ENCODE results near the gene OR9G4.

OR9G4 gene

DNA sequence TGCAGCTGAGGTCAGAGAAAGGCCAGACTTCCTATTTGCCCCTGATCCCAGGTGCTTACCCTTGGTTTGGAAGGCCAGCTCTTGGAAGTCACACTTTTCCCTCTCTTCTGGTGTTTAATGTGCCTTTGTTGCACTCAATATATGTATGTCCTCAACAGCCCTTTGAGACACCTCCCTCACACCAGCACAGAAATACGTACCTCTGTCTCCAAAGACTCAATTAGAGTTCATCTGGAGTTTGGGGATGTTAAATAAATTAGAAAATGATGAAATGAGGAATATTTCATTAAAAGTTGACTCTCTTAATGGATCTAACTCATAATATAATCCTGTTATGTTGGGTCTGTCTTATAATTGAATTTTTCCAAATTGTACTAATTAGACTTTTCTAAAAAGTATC is at the start of gene OR9G4:
OR9G4 (minus strand) TSS at position 101 of the 400 bp plus-strand sequence. CDS start 4,931 bp downstream, outside the sequence.
- H3K9me3 Mint-ChIP-seq = peaks cover 7% of the 10 kb centered on the region
- H3K36me3 Mint-ChIP-seq = no peaks in the 10 kb centered on the region
- no peaks in the 10 kb centered on the region for H3K27me3 Mint-ChIP-seq
- H3K4me1 Mint-ChIP-seq = no peaks in the 10 kb centered on the region
- H3K4me3 Mint-ChIP-seq = no peak within 1 kb of the TSS
- H3K27ac Mint-ChIP-seq = no peak within 1 kb of the TSS

DNA sequence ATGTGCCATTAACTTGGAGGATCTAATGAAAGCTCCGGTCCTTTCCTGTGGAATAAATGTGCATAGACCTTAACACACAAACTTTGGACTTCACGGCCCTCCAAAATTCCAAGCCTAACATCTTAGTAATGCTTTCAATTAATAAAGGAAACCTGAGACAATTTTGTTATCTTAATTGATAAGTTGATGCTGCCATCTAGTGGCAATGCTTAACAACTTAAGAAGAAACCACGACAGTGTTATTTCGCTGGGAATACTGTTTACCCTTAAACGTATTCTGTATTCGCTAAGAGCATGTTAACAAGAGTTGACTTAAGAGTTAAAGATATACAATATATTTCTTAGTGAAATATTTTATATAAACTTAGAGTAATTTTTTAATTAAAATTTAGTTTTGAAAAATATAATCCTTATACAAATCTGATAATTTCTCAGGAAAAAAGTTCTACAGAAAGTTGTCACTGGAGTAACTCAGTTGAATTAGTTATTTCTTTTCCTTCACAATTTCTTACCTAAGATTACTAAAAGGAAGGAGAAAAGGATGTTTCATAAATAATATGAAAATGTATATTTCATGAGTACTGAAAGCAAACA is 35.0 kb upstream of the OR9G4 start:
- Mint-ChIP-seq H3K9me3 (no peaks in the 10 kb centered on the region), H3K4me1 (no peaks in the 10 kb centered on the region), H3K36me3 (no peaks in the 10 kb centered on the region), H3K27me3 (no peaks in the 10 kb centered on the region), H3K27ac (no peak overlapping the region), H3K4me3 (no peak overlapping the region)

DNA sequence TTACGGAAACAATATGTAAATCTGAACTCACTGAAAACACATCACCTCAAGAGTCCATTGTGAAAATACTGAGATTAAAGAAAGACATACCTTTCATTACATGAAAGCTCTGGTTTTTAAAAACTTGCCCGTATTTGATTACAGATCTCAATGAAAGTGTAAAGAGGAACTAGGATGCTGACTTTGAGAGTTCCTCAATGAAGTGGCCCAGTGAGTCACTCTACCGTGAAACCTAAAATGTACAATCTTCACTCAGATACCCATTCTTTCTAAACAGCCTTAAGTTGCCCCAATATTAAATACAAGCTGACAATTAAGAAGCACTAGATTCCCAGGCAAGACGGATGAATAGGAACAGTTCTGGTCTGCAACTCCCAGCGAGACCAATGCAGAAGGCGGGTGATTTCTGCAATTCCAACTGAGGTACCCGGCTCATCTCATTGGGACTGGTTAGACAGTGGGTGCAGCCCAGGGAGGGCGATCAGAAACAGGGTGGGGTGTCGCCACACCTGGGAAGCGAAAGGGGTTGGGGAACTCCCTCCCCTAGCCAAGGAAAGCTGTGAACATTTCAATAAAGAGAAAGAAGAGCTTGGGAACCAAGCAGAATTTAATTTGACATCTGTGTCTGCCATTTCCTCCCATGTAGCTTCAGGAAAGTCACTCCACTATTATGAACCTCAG is 33.8 kb upstream of the OR9G4 start:
- Mint-ChIP-seq H3K27me3 (no peaks in the 10 kb centered on the region), H3K27ac (no peak overlapping the region), H3K9me3 (no peaks in the 10 kb centered on the region), H3K36me3 (no peaks in the 10 kb centered on the region), H3K4me1 (no peaks in the 10 kb centered on the region), H3K4me3 (no peak overlapping the region)

DNA sequence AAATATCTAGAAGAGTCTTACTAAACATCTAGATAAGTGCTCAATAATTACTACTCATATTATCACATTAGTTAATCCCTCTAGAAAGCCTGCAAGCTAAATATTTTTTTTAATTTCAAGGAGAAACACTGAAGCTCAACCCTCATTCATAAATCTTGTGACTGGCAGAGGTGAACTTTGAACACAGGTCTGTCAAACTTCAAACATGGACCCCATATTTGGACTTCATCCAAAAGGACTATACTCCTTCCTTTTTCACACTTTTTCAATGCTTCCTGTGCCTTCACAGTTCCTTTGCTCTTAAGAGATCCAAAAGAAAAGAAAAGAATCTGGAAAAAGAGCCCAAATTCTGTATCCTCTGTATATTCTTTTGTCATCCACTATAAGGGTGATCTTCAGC is 28.3 kb upstream of the OR9G4 start:
- Mint-ChIP-seq H3K27ac (no peak overlapping the region), H3K27me3 (peaks cover 1% of the 10 kb centered on the region), H3K9me3 (no peaks in the 10 kb centered on the region), H3K36me3 (no peaks in the 10 kb centered on the region), H3K4me3 (no peak overlapping the region), H3K4me1 (no peaks in the 10 kb centered on the region)

DNA sequence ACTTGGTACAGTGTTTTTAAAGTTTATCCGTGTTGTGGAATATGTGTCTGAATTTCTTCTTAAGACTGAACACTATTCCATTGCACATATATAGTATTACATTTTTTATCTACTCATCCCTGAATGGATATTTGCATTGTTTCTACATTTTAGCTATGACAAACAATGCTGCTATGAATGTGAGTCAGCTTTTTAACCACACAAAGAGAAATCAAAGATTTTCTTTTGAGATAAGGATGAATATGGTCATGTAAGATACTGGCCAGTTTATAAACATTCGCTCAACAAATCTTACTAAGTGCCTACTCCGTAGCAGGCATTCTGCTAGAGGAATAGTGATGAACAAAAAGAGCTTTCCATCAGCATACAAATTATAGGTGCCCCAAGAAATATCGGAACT is 16.5 kb upstream of the OR9G4 start:
- no peaks in the 10 kb centered on the region for H3K27me3 Mint-ChIP-seq
- H3K27ac Mint-ChIP-seq = no peak overlapping the region
- H3K36me3 Mint-ChIP-seq = no peaks in the 10 kb centered on the region
- H3K9me3 Mint-ChIP-seq = no peaks in the 10 kb centered on the region
- no peak overlapping the region for H3K4me3 Mint-ChIP-seq
- H3K4me1 Mint-ChIP-seq = no peaks in the 10 kb centered on the region

DNA sequence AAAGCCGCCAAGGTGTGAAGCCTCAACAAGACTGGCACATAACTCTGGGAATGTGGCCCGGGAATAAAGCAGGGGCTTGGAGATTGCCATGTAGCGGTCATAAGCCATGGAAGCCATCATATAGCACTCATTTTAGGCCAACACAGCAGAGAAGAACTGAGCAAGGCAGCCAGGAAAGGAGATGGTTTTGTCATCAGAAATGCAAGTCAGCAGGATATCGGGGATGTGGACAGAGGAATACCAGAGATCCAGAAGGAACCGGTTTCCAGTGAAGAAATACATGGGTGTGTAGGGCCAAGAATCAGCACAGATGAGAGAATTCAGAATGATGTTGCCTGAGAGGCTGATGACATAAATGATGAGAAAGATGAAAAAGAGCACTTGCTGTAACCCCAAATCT is 3.0 kb upstream of the OR9G4 start:
- Mint-ChIP-seq H3K27ac (no peak overlapping the region), H3K36me3 (no peaks in the 10 kb centered on the region), H3K4me1 (no peaks in the 10 kb centered on the region)

DNA sequence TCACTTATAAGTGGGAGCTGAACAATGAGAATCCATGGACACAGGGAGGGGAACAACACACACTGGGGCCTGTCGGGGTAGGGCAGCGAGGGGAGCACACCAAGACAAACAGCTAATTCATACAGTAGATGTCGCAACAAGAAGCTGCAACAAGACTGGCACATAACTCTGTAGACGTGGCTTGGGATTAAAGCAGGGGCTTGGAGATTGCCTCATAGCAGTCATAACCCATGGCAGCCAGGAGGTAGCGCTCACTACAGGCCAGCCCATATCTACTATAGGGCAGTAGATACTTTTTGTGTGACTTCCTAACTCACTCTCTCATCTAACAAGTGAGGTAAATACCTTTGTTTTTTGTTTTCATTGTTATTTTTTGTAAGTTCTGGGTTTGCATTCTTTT is 1.7 kb upstream of the OR9G4 start:
- Mint-ChIP-seq H3K27me3 (no peaks in the 10 kb centered on the region), H3K27ac (no peak overlapping the region), H3K9me3 (peaks cover 7% of the 10 kb centered on the region), H3K4me1 (no peaks in the 10 kb centered on the region), H3K36me3 (no peaks in the 10 kb centered on the region), H3K4me3 (no peak overlapping the region)

More for the DNA sequence above, 3.0 kb upstream of the OR9G4 start:
- H3K27me3 Mint-ChIP-seq = no peaks in the 10 kb centered on the region
- H3K4me3 Mint-ChIP-seq = no peak overlapping the region
- peaks cover 7% of the 10 kb centered on the region for H3K9me3 Mint-ChIP-seq

DNA sequence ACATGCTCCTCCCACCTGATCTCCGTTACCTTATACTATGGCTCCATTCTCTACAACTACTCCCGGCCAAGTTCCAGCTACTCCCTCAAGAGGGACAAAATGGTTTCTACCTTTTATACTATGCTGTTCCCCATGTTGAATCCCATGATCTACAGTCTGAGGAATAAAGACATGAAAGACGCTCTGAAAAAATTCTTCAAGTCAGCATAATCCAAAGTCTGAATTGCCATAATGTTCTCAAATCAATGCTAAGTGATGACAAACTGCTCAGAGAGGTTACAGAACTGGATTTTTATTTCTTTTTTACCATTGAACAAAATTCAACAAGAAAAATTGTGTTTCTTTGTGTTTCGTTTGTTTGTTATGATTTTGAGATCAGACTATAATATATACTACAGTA is 7.6 kb downstream of the OR9G4 start:
- Mint-ChIP-seq H3K27me3 (no peaks in the 10 kb centered on the region), H3K4me3 (no peak overlapping the region), H3K9me3 (no peaks in the 10 kb centered on the region), H3K4me1 (no peaks in the 10 kb centered on the region), H3K27ac (no peak overlapping the region), H3K36me3 (no peaks in the 10 kb centered on the region)

DNA sequence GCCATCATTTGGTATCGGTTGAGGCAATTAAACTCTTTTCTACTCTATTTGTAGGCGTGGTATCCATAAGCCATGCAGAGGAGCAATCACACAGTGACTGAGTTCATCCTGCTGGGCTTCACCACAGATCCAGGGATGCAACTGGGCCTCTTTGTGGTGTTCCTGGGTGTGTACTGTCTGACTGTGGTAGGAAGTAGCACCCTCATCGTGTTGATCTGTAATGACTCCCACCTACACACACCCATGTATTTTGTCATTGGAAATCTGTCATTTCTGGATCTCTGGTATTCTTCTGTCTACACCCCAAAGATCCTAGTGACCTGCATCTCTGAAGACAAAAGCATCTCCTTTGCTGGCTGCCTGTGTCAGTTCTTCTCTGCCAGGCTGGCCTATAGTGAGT is 8.4 kb downstream of the OR9G4 start:
- peaks cover 4% of the 10 kb centered on the region for H3K9me3 Mint-ChIP-seq
- H3K27ac Mint-ChIP-seq = no peak overlapping the region
- no peaks in the 10 kb centered on the region for H3K27me3 Mint-ChIP-seq
- no peak overlapping the region for H3K4me3 Mint-ChIP-seq
- no peaks in the 10 kb centered on the region for H3K4me1 Mint-ChIP-seq
- no peaks in the 10 kb centered on the region for H3K36me3 Mint-ChIP-seq

DNA sequence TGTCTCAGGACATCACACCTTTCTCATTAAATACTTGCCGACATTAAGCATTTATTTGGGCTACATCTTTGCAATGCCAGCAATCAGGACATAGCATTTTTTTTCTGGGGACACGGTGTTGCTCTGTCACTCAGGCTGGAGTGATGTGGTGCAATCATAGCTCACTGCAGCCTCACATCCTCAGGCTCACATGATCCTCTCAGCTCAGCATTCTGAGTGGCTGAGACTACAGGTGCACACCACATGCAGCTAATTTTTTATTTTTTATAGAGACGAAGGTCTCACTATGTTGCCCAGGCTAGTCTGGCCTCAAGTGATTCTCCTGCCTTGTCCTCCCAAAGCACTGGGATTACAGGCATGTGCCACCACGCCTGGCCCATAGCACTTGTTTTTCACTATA is 28.0 kb downstream of the OR9G4 start:
- no peaks in the 10 kb centered on the region for H3K27me3 Mint-ChIP-seq
- H3K9me3 Mint-ChIP-seq = peaks cover 9% of the 10 kb centered on the region
- no peaks in the 10 kb centered on the region for H3K36me3 Mint-ChIP-seq
- H3K4me1 Mint-ChIP-seq = no peaks in the 10 kb centered on the region
- H3K4me3 Mint-ChIP-seq = no peak overlapping the region
- H3K27ac Mint-ChIP-seq = no peak overlapping the region

DNA sequence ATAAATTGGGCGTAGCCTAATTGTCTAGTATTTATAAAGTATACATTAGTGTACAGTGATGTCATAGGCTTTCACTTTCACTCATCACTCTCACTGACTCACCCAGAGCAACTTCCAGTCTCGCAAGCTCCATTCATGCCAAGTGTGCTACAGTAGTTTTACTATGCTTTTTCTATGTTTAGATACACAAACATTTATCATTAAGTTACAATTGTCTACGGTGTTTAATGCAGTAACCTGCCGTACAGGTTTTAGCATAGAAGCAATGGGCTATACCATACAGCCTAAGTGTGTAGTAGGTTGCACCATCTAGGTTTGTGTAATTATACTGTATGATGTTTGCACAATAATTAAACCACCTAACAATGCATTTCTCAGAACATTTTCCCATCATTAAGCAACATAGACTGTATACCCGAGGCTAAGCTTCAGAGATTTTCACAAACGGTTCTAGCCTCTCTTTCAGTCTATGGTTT is 32.1 kb downstream of the OR9G4 start:
- H3K9me3 Mint-ChIP-seq = peaks cover 5% of the 10 kb centered on the region
- H3K27me3 Mint-ChIP-seq = no peaks in the 10 kb centered on the region
- H3K4me1 Mint-ChIP-seq = no peaks in the 10 kb centered on the region
- no peak overlapping the region for H3K4me3 Mint-ChIP-seq
- no peaks in the 10 kb centered on the region for H3K36me3 Mint-ChIP-seq
- H3K27ac Mint-ChIP-seq = no peak overlapping the region

DNA sequence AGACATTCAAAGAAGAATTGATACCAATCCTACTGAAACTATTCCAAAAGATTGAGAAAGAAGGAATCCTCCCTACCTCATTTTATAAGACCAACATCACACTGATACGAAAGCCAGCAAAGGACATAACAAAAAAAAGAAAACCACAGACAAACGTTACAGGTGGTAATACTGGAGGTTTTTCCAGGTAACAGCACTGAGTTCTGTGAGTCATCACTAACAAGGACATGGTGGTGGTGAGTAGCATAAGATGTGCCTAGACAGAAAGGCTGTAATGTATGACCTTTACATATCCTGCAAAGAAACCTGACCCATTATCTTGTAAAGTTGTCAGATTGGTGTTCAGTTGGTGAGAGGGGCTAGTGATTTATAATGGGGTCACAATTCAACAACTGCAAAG is 34.3 kb downstream of the OR9G4 start:
- Mint-ChIP-seq H3K36me3 (no peaks in the 10 kb centered on the region), H3K27me3 (no peaks in the 10 kb centered on the region), H3K9me3 (no peaks in the 10 kb centered on the region), H3K4me3 (no peak overlapping the region), H3K4me1 (no peaks in the 10 kb centered on the region), H3K27ac (no peak overlapping the region)

DNA sequence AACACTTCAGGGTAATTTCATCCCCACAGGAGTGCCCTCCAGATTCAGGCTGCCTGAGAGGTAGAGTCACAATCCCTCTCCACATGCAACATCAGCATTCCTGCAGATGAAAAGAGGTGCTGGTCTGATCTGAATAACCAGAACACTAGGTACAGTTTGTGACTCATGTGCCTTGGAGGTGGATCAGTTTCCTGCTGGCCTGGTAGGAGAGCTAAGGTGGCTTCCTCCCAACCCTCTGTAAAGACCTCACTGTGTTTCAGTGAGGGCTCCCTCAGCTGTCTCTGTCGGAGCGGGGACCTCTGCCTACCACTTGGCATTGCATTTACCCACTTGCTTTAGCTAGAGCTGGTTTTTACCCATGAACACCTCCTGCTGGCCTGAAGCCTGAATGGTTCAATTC is 42.0 kb downstream of the OR9G4 start:
- Mint-ChIP-seq H3K9me3 (peaks cover under 1% of the 10 kb centered on the region), H3K27me3 (no peaks in the 10 kb centered on the region), H3K4me1 (no peaks in the 10 kb centered on the region), H3K36me3 (no peaks in the 10 kb centered on the region), H3K27ac (no peak overlapping the region), H3K4me3 (no peak overlapping the region)

DNA sequence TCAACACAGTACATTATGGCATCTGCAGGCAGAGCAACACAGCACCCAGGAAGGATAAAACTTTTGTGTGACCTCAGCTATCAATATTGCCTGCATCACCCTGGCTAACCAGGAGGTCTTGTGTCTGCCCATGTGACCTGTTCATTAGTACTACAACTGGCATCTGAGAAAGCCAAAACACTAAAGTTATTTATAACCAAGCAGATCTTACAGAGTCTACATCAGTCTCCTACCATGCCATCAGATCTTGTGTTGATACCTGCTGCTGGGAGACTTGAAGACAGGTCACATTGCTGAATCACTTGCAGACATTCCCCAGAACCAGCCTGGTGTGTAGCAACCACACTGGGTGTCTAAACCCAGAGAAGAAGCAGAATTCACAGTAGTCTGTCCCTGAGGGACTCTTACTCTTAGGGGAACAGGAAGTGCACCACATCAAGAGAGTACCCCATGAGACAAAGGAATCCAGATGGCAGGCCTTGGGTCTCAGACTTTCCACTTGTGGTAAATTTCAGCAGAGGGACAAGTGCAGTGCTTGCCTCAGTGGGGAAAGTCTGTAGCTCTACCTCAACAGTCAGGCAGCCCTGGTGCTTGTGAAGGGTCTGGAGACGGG is 42.6 kb downstream of the OR9G4 start:
- Mint-ChIP-seq H3K4me3 (no peak overlapping the region), H3K4me1 (no peaks in the 10 kb centered on the region), H3K27me3 (no peaks in the 10 kb centered on the region), H3K27ac (no peak overlapping the region), H3K36me3 (no peaks in the 10 kb centered on the region), H3K9me3 (peaks cover 6% of the 10 kb centered on the region)

DNA sequence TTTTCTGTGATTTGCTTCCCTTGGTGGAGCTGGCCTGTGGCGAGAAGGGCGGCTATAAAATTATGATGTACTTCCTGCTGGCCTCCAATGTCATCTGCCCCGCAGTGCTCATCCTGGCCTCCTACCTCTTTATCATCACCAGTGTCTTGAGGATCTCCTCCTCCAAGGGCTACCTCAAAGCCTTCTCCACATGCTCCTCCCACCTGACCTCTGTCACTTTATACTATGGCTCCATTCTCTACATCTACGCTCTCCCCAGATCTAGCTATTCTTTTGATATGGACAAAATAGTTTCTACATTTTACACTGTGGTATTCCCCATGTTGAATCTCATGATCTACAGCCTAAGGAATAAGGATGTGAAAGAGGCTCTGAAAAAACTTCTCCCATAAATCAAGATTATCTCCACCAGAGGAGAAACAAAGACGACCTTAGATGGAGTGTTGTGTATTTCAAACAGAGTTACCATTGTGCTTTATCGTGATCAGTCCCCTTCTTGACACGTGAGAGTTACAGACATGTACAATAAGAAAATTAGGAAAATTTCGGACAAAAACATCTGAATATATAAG is 47.5 kb downstream of the OR9G4 start:
- Mint-ChIP-seq H3K4me3 (no peak overlapping the region), H3K9me3 (peaks cover 12% of the 10 kb centered on the region), H3K4me1 (no peaks in the 10 kb centered on the region), H3K27me3 (no peaks in the 10 kb centered on the region), H3K27ac (no peak overlapping the region), H3K36me3 (no peaks in the 10 kb centered on the region)

DNA sequence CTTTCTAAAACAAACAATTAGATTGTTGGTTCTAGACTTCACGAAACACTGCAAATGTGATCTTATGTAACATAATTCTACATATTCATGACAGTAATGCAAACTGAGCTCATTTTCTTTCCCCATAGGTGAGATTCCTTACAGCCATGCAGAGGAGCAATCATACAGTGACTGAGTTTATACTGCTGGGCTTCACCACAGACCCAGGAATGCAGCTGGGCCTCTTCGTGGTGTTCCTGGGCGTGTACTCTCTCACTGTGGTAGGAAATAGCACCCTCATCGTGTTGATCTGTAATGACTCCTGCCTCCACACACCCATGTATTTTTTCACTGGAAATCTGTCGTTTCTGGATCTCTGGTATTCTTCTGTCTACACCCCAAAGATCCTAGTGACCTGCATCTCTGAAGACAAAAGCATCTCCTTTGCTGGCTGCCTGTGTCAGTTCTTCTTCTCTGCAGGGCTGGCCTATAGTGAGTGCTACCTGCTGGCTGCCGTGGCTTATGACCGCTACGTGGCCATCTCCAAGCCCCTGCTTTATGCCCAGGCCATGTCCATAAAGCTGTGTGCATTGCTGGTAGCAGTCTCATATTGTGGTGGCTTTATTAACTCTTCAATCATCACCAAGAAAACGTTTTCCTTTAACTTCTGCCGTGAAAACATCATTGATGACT is 48.1 kb downstream of the OR9G4 start:
- Mint-ChIP-seq H3K27ac (no peak overlapping the region), H3K36me3 (no peaks in the 10 kb centered on the region), H3K27me3 (no peaks in the 10 kb centered on the region), H3K9me3 (peaks cover 12% of the 10 kb centered on the region), H3K4me3 (no peak overlapping the region), H3K4me1 (no peaks in the 10 kb centered on the region)
